ENCODE results near the gene MGMT.

DNA sequence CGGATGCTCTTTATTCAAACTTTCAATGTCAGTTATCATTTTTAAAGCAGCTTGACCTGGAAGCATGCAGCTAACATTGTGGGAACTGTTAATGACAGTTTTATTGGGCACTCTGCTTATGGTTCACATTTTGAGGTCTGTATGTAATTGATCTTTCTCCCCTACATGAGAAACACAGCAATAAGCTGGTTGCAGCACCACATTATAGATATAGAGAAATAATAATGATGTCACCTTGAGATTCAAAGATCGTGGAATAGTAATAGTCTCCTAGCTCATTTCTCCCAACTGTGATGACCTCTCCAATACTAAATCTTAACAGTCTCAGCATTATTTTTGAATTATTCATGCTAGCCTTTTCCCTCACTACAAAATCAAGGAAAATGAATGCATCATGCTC is 22.7 kb upstream of the MGMT start:
- TF ChIP-seq RCOR1 (IDR thresholded peaks at IDR 0.05; ENCODE audit: insufficient replicate concordance, low read length) = no peak
- no peak for TF ChIP-seq MAZ (IDR thresholded peaks at IDR 0.05; ENCODE audit: borderline replicate concordance, low read depth, low read length)
- TF ChIP-seq, protein P1, sequence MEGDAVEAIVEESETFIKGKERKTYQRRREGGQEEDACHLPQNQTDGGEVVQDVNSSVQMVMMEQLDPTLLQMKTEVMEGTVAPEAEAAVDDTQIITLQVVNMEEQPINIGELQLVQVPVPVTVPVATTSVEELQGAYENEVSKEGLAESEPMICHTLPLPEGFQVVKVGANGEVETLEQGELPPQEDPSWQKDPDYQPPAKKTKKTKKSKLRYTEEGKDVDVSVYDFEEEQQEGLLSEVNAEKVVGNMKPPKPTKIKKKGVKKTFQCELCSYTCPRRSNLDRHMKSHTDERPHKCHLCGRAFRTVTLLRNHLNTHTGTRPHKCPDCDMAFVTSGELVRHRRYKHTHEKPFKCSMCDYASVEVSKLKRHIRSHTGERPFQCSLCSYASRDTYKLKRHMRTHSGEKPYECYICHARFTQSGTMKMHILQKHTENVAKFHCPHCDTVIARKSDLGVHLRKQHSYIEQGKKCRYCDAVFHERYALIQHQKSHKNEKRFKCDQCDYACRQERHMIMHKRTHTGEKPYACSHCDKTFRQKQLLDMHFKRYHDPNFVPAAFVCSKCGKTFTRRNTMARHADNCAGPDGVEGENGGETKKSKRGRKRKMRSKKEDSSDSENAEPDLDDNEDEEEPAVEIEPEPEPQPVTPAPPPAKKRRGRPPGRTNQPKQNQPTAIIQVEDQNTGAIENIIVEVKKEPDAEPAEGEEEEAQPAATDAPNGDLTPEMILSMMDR (conservative IDR thresholded peaks at IDR 0.05; ENCODE audit: low read depth, low read length) = no peak
- TF ChIP-seq RAD21 (IDR thresholded peaks at IDR 0.05; ENCODE audit: low read length) = no peak
- TF ChIP-seq POLR2A (IDR thresholded peaks at IDR 0.05; ENCODE audit: low read depth, low read length) = no peak
- TF ChIP-seq NFE2L2 (IDR thresholded peaks at IDR 0.05; ENCODE audit: low read depth, low read length) = no peak
- no peak for TF ChIP-seq MAFK (IDR thresholded peaks at IDR 0.05; ENCODE audit: low read depth, low read length)
- TF ChIP-seq SMC3 (IDR thresholded peaks at IDR 0.05; ENCODE audit: low read depth, low read length) = no peak
- TF ChIP-seq RFX5 (IDR thresholded peaks at IDR 0.05; ENCODE audit: low read depth, low read length) = no peak
- no peak for TF ChIP-seq USF2 (IDR thresholded peaks at IDR 0.05; ENCODE audit: low read depth, low read length)
- TF ChIP-seq CEBPB (IDR thresholded peaks at IDR 0.05; ENCODE audit: low read depth, low read length) = no peak
- no peak for TF ChIP-seq ELK1 (IDR thresholded peaks at IDR 0.05; ENCODE audit: borderline replicate concordance, low read depth, low read length)
- TF ChIP-seq CHD1 (IDR thresholded peaks at IDR 0.05; ENCODE audit: low read depth, low read length) = no peak
- no peak for TF ChIP-seq BHLHE40 (IDR thresholded peaks at IDR 0.05; ENCODE audit: low read depth, low read length)

Measured in IMR-90 (cell line).